ENCODE data around the gene TCEAL3. TPM values are rescaled to one million over a fixed set of nuclear protein-coding genes. Genes with fewer than 3 reads are reported as not detected.

The TCEAL3 gene
- total and polyA plus RNA-seq, 9 of the 15 experiments (the other 6 are each of a cell fraction or from before 2014, with no cell fraction given), result not detected

- TF ChIP-seq RCOR1 (IDR thresholded peaks at IDR 0.05; ENCODE audit: borderline replicate concordance in 1 of 2, low read depth in 2 of 2, low read length in 2 of 2) (0 out of 4 replicates have a peak, but pooled peaks of 1 of the 2 experiments have one; percentile 32), RBM34 (IDR thresholded peaks at IDR 0.05; ENCODE audit: borderline replicate concordance, insufficient read depth, low read length) (no peak), ZKSCAN1 (IDR thresholded peaks at IDR 0.05; ENCODE audit: low read depth, low read length) (no peak), MYNN (IDR thresholded peaks at IDR 0.05) (no peak), MYNN (CRISPR knock-in tag; IDR thresholded peaks at IDR 0.05) (no peak), RBBP5 (IDR thresholded peaks at IDR 0.05; ENCODE audit: borderline replicate concordance, insufficient read depth, low read length, poor library complexity, severe bottlenecking) (no peak), POLR2G (IDR thresholded peaks at IDR 0.05; ENCODE audit: low read depth, low read length) (peak; percentile 69), SMARCE1 (IDR thresholded peaks at IDR 0.05) (0 out of 2 replicates have a peak, but pooled peaks have one; percentile 20), ZNF263 (CRISPR knock-in tag; IDR thresholded peaks at IDR 0.05; ENCODE audit: borderline replicate concordance) (peak; percentile 92), PHF20 (IDR thresholded peaks at IDR 0.05; ENCODE audit: partially characterized antibody) (no peak), NUFIP1 (IDR thresholded peaks at IDR 0.05; ENCODE audit: partially characterized antibody) (no peak), PHF8 (IDR thresholded peaks at IDR 0.05; ENCODE audit: borderline replicate concordance, low read length) (peak; percentile 67; the same call in 1 of the 2 replicates), L3MBTL2 (IDR thresholded peaks at IDR 0.05) (peak; percentile 14; the same call in 1 of the 2 replicates), BHLHE40 (IDR thresholded peaks at IDR 0.05; ENCODE audit: low read length) (no peak), FOXP1 (CRISPR knock-in tag; IDR thresholded peaks at IDR 0.05) (no peak), NCOA6 (IDR thresholded peaks at IDR 0.05) (no peak), SP1 (CRISPR knock-in tag; IDR thresholded peaks at IDR 0.05) (no peak), ZFX (CRISPR knock-in tag; IDR thresholded peaks at IDR 0.05) (peak; percentile 68)
- TF ChIP-seq, protein P1, sequence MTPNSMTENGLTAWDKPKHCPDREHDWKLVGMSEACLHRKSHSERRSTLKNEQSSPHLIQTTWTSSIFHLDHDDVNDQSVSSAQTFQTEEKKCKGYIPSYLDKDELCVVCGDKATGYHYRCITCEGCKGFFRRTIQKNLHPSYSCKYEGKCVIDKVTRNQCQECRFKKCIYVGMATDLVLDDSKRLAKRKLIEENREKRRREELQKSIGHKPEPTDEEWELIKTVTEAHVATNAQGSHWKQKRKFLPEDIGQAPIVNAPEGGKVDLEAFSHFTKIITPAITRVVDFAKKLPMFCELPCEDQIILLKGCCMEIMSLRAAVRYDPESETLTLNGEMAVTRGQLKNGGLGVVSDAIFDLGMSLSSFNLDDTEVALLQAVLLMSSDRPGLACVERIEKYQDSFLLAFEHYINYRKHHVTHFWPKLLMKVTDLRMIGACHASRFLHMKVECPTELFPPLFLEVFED (CRISPR knock-in tag; conservative IDR thresholded peaks at IDR 0.05), result no peak
- TF ChIP-seq, protein P2, sequence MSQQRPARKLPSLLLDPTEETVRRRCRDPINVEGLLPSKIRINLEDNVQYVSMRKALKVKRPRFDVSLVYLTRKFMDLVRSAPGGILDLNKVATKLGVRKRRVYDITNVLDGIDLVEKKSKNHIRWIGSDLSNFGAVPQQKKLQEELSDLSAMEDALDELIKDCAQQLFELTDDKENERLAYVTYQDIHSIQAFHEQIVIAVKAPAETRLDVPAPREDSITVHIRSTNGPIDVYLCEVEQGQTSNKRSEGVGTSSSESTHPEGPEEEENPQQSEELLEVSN (IDR thresholded peaks at IDR 0.05; ENCODE audit: borderline replicate concordance in 1 of 2, extremely low read depth in 1 of 2, insufficient read depth in 1 of 2, insufficient read length in 1 of 2, low read depth in 1 of 2, low read length in 1 of 2, poor library complexity in 1 of 2, severe bottlenecking in 1 of 2), result peak; percentile 44 to 48
- TF ChIP-seq, protein P3, sequence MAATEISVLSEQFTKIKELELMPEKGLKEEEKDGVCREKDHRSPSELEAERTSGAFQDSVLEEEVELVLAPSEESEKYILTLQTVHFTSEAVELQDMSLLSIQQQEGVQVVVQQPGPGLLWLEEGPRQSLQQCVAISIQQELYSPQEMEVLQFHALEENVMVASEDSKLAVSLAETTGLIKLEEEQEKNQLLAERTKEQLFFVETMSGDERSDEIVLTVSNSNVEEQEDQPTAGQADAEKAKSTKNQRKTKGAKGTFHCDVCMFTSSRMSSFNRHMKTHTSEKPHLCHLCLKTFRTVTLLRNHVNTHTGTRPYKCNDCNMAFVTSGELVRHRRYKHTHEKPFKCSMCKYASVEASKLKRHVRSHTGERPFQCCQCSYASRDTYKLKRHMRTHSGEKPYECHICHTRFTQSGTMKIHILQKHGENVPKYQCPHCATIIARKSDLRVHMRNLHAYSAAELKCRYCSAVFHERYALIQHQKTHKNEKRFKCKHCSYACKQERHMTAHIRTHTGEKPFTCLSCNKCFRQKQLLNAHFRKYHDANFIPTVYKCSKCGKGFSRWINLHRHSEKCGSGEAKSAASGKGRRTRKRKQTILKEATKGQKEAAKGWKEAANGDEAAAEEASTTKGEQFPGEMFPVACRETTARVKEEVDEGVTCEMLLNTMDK (IDR thresholded peaks at IDR 0.05; ENCODE audit: borderline replicate concordance, insufficient read depth, low read depth, low read length, poor library complexity, severe bottlenecking), result peak; percentile 59
- TF ChIP-seq, protein P4, sequence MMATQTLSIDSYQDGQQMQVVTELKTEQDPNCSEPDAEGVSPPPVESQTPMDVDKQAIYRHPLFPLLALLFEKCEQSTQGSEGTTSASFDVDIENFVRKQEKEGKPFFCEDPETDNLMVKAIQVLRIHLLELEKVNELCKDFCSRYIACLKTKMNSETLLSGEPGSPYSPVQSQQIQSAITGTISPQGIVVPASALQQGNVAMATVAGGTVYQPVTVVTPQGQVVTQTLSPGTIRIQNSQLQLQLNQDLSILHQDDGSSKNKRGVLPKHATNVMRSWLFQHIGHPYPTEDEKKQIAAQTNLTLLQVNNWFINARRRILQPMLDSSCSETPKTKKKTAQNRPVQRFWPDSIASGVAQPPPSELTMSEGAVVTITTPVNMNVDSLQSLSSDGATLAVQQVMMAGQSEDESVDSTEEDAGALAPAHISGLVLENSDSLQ (IDR thresholded peaks at IDR 0.05), result peak; percentile 61
Observed at GRCh38 chrX:103629318-103630170, 21.8 kb downstream of the TCEAL3 start (continued).
